HepG2 (cell line): ENCODE measurements around the gene HUNK. TPM values are rescaled to one million over a fixed set of nuclear protein-coding genes. Genes with fewer than 3 reads are reported as not detected.

ENCODE experiments used
- AGO1 ChIP-seq: fragments of 200-400 bp; formaldehyde crosslinking; IDR thresholded peaks from 2 replicates; pipeline ENCODE4 v1.6.1; 2017; ENCODE audit warnings: mild to moderate bottlenecking, low read depth, low read length, moderate library complexity; ENCODE audit not compliant: poor library complexity, severe bottlenecking
- ATF2 ChIP-seq: sonication (generic); formaldehyde crosslinking; IDR thresholded peaks from 2 replicates; pipeline ENCODE4 v1.4.0; 2020; ENCODE audit warnings: missing genetic modification reagents
- CC2D1A ChIP-seq: sonication (generic); formaldehyde crosslinking; IDR thresholded peaks from 2 replicates; pipeline ENCODE4 v1.8.1; 2023; ENCODE audit warnings: mild to moderate bottlenecking, missing genetic modification reagents
- DNMT1 ChIP-seq: sonication (generic); formaldehyde crosslinking; IDR thresholded peaks from 2 replicates; pipeline ENCODE4 v1.5.1; 2020; ENCODE audit warnings: mild to moderate bottlenecking, missing genetic modification reagents
- ETV5 ChIP-seq: IDR thresholded peaks from 2 replicates; pipeline ENCODE4 v1.6.1; 2018; ENCODE audit warnings: missing biosample characterization, missing genetic modification reagents, inconsistent platforms, borderline replicate concordance
- EZH2 ChIP-seq: conservative IDR thresholded peaks from 2 replicates; pipeline ENCODE4 v1.6.1; 2012; ENCODE audit warnings: mild to moderate bottlenecking, low read depth, low read length, moderate library complexity
- FOXJ3 ChIP-seq: sonication (generic); formaldehyde crosslinking; IDR thresholded peaks from 2 replicates; pipeline ENCODE4 v1.4.0; 2020; ENCODE audit warnings: missing genetic modification reagents, mild to moderate bottlenecking, borderline replicate concordance
- GABPB1 ChIP-seq: IDR thresholded peaks from 2 replicates; pipeline ENCODE4 v1.6.1; 2016; ENCODE audit warnings: mild to moderate bottlenecking, missing genetic modification reagents, moderate library complexity, missing compliant biosample characterization
- GATAD1 ChIP-seq: IDR thresholded peaks from 2 replicates; pipeline ENCODE4 v1.6.1; 2016; ENCODE audit warnings: missing genetic modification reagents, missing compliant biosample characterization
- HNRNPK ChIP-seq: fragments of 200-400 bp; formaldehyde crosslinking; IDR thresholded peaks from 2 replicates; pipeline ENCODE4 v1.6.1; 2018; ENCODE audit warnings: low read length, low read depth, moderate library complexity, mild to moderate bottlenecking; ENCODE audit not compliant: poor library complexity, severe bottlenecking
- JDP2 ChIP-seq: sonication (generic); formaldehyde crosslinking; IDR thresholded peaks from 2 replicates; pipeline ENCODE4 v1.8.1; 2022; ENCODE audit warnings: missing genetic modification reagents, borderline replicate concordance
- KAT2B ChIP-seq: fragments of 150-350 bp; IDR thresholded peaks from 2 replicates; pipeline ENCODE4 v1.6.1; 2014; ENCODE audit warnings: low read depth, low read length, borderline replicate concordance
- NFE2L1 ChIP-seq: sonication (generic); formaldehyde crosslinking; IDR thresholded peaks from 2 replicates; pipeline ENCODE4 v1.4.0; 2020; ENCODE audit warnings: missing genetic modification reagents, mild to moderate bottlenecking, borderline replicate concordance
- NPAS2 ChIP-seq: sonication (generic); formaldehyde crosslinking; IDR thresholded peaks from 2 replicates; pipeline ENCODE4 v1.8.0; 2022; ENCODE audit warnings: mild to moderate bottlenecking, missing genetic modification reagents, borderline replicate concordance
- PCBP2 ChIP-seq: fragments of 200-400 bp; formaldehyde crosslinking; optimal IDR thresholded peaks from 2 replicates; pipeline ENCODE3; 2018; ENCODE audit warnings: low read length, low read depth; ENCODE audit not compliant: poor library complexity, severe bottlenecking
- PLRG1 ChIP-seq: fragments of 450-650 bp; conservative IDR thresholded peaks from 2 replicates; pipeline ENCODE4 v1.6.1; 2016
- SIX4 ChIP-seq: sonication (generic); formaldehyde crosslinking; IDR thresholded peaks from 2 replicates; pipeline ENCODE4 v1.4.0; 2020; ENCODE audit warnings: missing genetic modification reagents
- SOX13 ChIP-seq, 3 experiments: fragments of 450-650 bp in 1 of 3; sonication (generic) in 1 of 3; formaldehyde crosslinking in 1 of 3; IDR thresholded peaks in 2 of 3; conservative IDR thresholded peaks in 1 of 3; 2 replicates each; pipeline versions ENCODE4 v1.5.0 to v1.6.1; 2016 to 2020; ENCODE audit warnings: antibody characterized with exemption in 1 of 3, mild to moderate bottlenecking in 1 of 3, missing compliant biosample characterization in 1 of 3, missing genetic modification reagents in 1 of 3, moderate library complexity in 1 of 3
- SRSF4 ChIP-seq: fragments of 200-400 bp; formaldehyde crosslinking; IDR thresholded peaks from one replicate; pipeline ENCODE4 v1.6.1; 2018; ENCODE audit warnings: mild to moderate bottlenecking, low read depth, low read length, moderate library complexity; ENCODE audit not compliant: poor library complexity, severe bottlenecking
- TAF15 ChIP-seq: fragments of 200-400 bp; formaldehyde crosslinking; IDR thresholded peaks from one replicate; pipeline ENCODE4 v1.6.1; 2018; ENCODE audit warnings: mild to moderate bottlenecking, low read depth, low read length; ENCODE audit not compliant: poor library complexity, severe bottlenecking
- WIZ ChIP-seq: sonication (generic); formaldehyde crosslinking; IDR thresholded peaks from 2 replicates; pipeline ENCODE4 v1.5.1; 2020; ENCODE audit warnings: mild to moderate bottlenecking, missing genetic modification reagents
- ZNF101 ChIP-seq: sonication (generic); formaldehyde crosslinking; IDR thresholded peaks from 2 replicates; pipeline ENCODE4 v1.4.0; 2020; ENCODE audit warnings: mild to moderate bottlenecking, low read depth, missing genetic modification reagents, borderline replicate concordance
- ZNF225 ChIP-seq: sonication (generic); formaldehyde crosslinking; IDR thresholded peaks from 2 replicates; pipeline ENCODE4 v1.4.0; 2020; ENCODE audit warnings: mild to moderate bottlenecking, missing genetic modification reagents
- ZNF260 ChIP-seq: sonication (generic); formaldehyde crosslinking; IDR thresholded peaks from 2 replicates; pipeline ENCODE4 v1.4.0; 2020; ENCODE audit warnings: missing genetic modification reagents, low read depth, mild to moderate bottlenecking, borderline replicate concordance
- ZNF274 ChIP-seq: sonication (generic); formaldehyde crosslinking; IDR thresholded peaks from 2 replicates; pipeline ENCODE4 v1.5.1; 2020; ENCODE audit warnings: mild to moderate bottlenecking, missing genetic modification reagents
- ZNF414 ChIP-seq: sonication (generic); formaldehyde crosslinking; IDR thresholded peaks from 2 replicates; pipeline ENCODE4 v1.5.0; 2020; ENCODE audit warnings: missing genetic modification reagents
- ZNF496 ChIP-seq: sonication (generic); formaldehyde crosslinking; IDR thresholded peaks from 2 replicates; pipeline ENCODE4 v1.8.1; 2023; ENCODE audit warnings: mild to moderate bottlenecking, moderate library complexity, missing genetic modification reagents; ENCODE audit not compliant: insufficient replicate concordance
- ZNF644 ChIP-seq: IDR thresholded peaks from 2 replicates; pipeline ENCODE4 v1.6.1; 2016; ENCODE audit warnings: low read depth
- ZSCAN5A ChIP-seq: sonication (generic); formaldehyde crosslinking; IDR thresholded peaks from 2 replicates; pipeline ENCODE4 v1.8.0; 2022; ENCODE audit warnings: mild to moderate bottlenecking, missing genetic modification reagents, borderline replicate concordance
- polyA plus RNA-seq, 8 experiments: library from polyadenylated mRNA; depleted of rRNA in 3 of 8; stranded (reverse) in 7 of 8; unstranded in 1 of 8; fragments of >200 nt; fragmentation: Illumina TruSeq in 4 of 8; extraction: Trizol in 4 of 8; gene quantifications; 2 replicates each; pipeline versions ENCODE4 v1.2.1 to v1.2.3, GENCODE V29; 2011 to 2016; ENCODE audit warnings: low read depth in 4 of 8, missing spikeins in 1 of 8, mixed read lengths in 1 of 8; ENCODE audit not compliant: insufficient read depth in 1 of 8
- total RNA-seq, 5 experiments: library from RNA; depleted of rRNA; stranded (reverse); fragments of >200 nt; fragmentation: Illumina TruSeq; extraction: Trizol; gene quantifications; 2 replicates each; pipeline ENCODE4 v1.2.3, GENCODE V29; 2016; ENCODE audit warnings: low read depth in 1 of 5

HUNK gene
- total and polyA plus RNA-seq, 2 of the 13 experiments (the other 11 are each of a cell fraction or from before 2014, with no cell fraction given): 1.8 to 1.9 TPM

- TF ChIP-seq ZNF496 (CRISPR knock-in tag) (no peak), EZH2 (no peak), AGO1 (no peak), PCBP2 (no peak), WIZ (CRISPR knock-in tag) (no peak), NFE2L1 (CRISPR knock-in tag) (no peak), FOXJ3 (CRISPR knock-in tag) (no peak), NPAS2 (CRISPR knock-in tag) (no peak), ZNF274 (CRISPR knock-in tag) (no peak), GABPB1 (CRISPR knock-in tag) (no peak), TAF15 (no peak), ATF2 (no peak), PLRG1 (no peak), SOX13 (IDR thresholded peaks at IDR 0.05) (no peak), SOX13 (CRISPR knock-in tag; conservative IDR thresholded peaks at IDR 0.05 in 1 of 2, IDR thresholded peaks at IDR 0.05 in 1 of 2) (peak in 1 of 2 experiments; percentile 46; a peak in 1 of 4 replicates), GATAD1 (CRISPR knock-in tag) (no peak), KAT2B (no peak), ZNF644 (CRISPR knock-in tag) (no peak), ZSCAN5A (CRISPR knock-in tag) (no peak), CC2D1A (CRISPR knock-in tag) (no peak), ZNF101 (no peak), DNMT1 (no peak), SIX4 (CRISPR knock-in tag) (no peak), ZNF225 (no peak), ETV5 (CRISPR knock-in tag) (peak; percentile 17; the same call in 1 of the 2 replicates), HNRNPK (no peak), JDP2 (CRISPR knock-in tag) (no peak), SRSF4 (no peak), ZNF260 (CRISPR knock-in tag) (no peak), ZNF414 (CRISPR knock-in tag) (no peak)
Measured at GRCh38 chr21:31915566-31915965, 42.7 kb downstream of the HUNK start (continued).
